OCI-LY3 (cell line): ENCODE results near the gene WSCD2.
"Not testable (repeated sequence)": the region's sequence is repeated elsewhere in the genome, so short reads cannot be mapped to it uniquely, and the experiment has no call there.

Source experiments
- H2AFZ ChIP-seq: fragments of 200-600, 300-600 bp; shearing (Covaris generic); 2 replicates; pipeline ENCODE4 v1.6.0; 2014; ENCODE audit warnings: antibody characterized with exemption, low read depth, low read length
- H3K27ac ChIP-seq: fragments of 200-600, 300-600 bp; sonication (generic); 2 replicates; pipeline ENCODE4 v1.5.1; 2014; ENCODE audit warnings: mild to moderate bottlenecking, low read length, moderate library complexity, mixed read lengths
- H3K27me3 ChIP-seq: fragments of 200-600, 300-600 bp; sonication (generic); 2 replicates; pipeline ENCODE4 v1.6.1; 2014; ENCODE audit warnings: low read depth, low read length, mixed read lengths
- H3K36me3 ChIP-seq: fragments of 200-600, 300-600 bp; sonication (generic); replicated peaks from 2 replicates; pipeline ENCODE3; 2014; ENCODE audit warnings: low read depth, low read length, mixed read lengths
- H3K4me1 ChIP-seq: fragments of 300-600, 200-600 bp; sonication (generic); 2 replicates; pipeline ENCODE4 v1.6.1; 2014; ENCODE audit warnings: low read length, mixed read lengths
- H3K4me2 ChIP-seq: fragments of 200-600, 300-600 bp; sonication (generic); 2 replicates; pipeline ENCODE4 v1.6.1; 2014; ENCODE audit warnings: low read length, mixed read lengths
- H3K4me3 ChIP-seq: fragments of 300-600, 200-600 bp; sonication (generic); 2 replicates; pipeline ENCODE4 v1.5.1; 2014; ENCODE audit warnings: antibody characterized with exemption, mild to moderate bottlenecking, low read length, moderate library complexity
- H3K79me2 ChIP-seq: fragments of 300-600, 200-600 bp; shearing (Covaris generic); 2 replicates; pipeline ENCODE4 v1.6.1; 2014; ENCODE audit warnings: mild to moderate bottlenecking, low read length, mixed read lengths
- H3K9ac ChIP-seq: fragments of 300-600, 200-600 bp; shearing (Covaris generic); 2 replicates; pipeline ENCODE4 v1.6.0; 2014; ENCODE audit warnings: mild to moderate bottlenecking, low read length, moderate library complexity
- H3K9me3 ChIP-seq: fragments of 200-600, 300-600 bp; shearing (Covaris generic); 2 replicates; pipeline ENCODE4 v1.6.1; 2014; ENCODE audit warnings: low read length, mixed read lengths; ENCODE audit not compliant: insufficient read depth
- H4K20me1 ChIP-seq: fragments of 200-600, 300-600 bp; sonication (generic); 2 replicates; pipeline ENCODE4 v1.6.1; 2016; ENCODE audit warnings: low read length, mixed read lengths; ENCODE audit not compliant: insufficient read depth
- CTCF ChIP-seq: fragments of 200-600, 300-600 bp; sonication (generic); IDR thresholded peaks from 2 replicates; pipeline ENCODE4 v1.5.1; 2014; ENCODE audit warnings: antibody characterized with exemption, low read length, low read depth
- EZH2phosphoT487 ChIP-seq: fragments of 200-600 bp; shearing (Covaris generic); IDR thresholded peaks from 2 replicates; pipeline ENCODE4 v1.6.1; 2018; ENCODE audit warnings: antibody characterized with exemption, mixed run types, low read depth

The WSCD2 gene

GRCh38 chr12:108214486-108214885 lies 85.4 kb downstream of the WSCD2 start:
- TF ChIP-seq CTCF, result no peak
- TF ChIP-seq EZH2phosphoT487, result no peak
- no peak overlapping the region for H3K27ac ChIP-seq
- no peak overlapping the region for H3K4me2 ChIP-seq

GRCh38 chr12:108215458-108215857 lies 86.4 kb downstream of the WSCD2 start:
- H3K4me3 ChIP-seq, result no peak overlapping the region
- no peak overlapping the region for H3K9ac ChIP-seq
- no peak overlapping the region for H2AFZ ChIP-seq
- H4K20me1 ChIP-seq, result peaks cover 16% of the 10 kb centered on the region; the same call in 1 of the 2 replicates
- H3K27ac ChIP-seq, result no peak overlapping the region
- no peaks in the 10 kb centered on the region for H3K4me1 ChIP-seq
- TF ChIP-seq CTCF (no peak), EZH2phosphoT487 (no peak)
- no peak overlapping the region for H3K4me2 ChIP-seq
- H3K79me2 ChIP-seq, result no peaks in the 10 kb centered on the region
- peaks cover 32% of the 10 kb centered on the region; the same call in 1 of the 2 replicates for H3K27me3 ChIP-seq
- no peaks in the 10 kb centered on the region for H3K36me3 ChIP-seq
- H3K9me3 ChIP-seq, result no peaks in the 10 kb centered on the region

More at GRCh38 chr12:108214486-108214885, 85.4 kb downstream of the WSCD2 start:
- Histone ChIP-seq H3K79me2 (no peaks in the 10 kb centered on the region), H3K4me3 (no peak overlapping the region), H2AFZ (no peak overlapping the region), H3K27me3 (peaks cover 31% of the 10 kb centered on the region; the same call in 1 of the 2 replicates), H4K20me1 (peaks cover 16% of the 10 kb centered on the region; the same call in 1 of the 2 replicates), H3K9ac (no peak overlapping the region), H3K4me1 (no peaks in the 10 kb centered on the region), H3K9me3 (no peaks in the 10 kb centered on the region), H3K36me3 (no peaks in the 10 kb centered on the region)

- Histone ChIP-seq H2AFZ (no peak overlapping the region), H3K27me3 (peaks cover 45% of the 10 kb centered on the region; the same call in 1 of the 2 replicates), H3K9me3 (no peaks in the 10 kb centered on the region), H3K4me1 (no peaks in the 10 kb centered on the region), H3K27ac (no peak overlapping the region), H3K9ac (no peak overlapping the region), H3K4me3 (no peak overlapping the region), H4K20me1 (peaks cover 13% of the 10 kb centered on the region; the same call in 1 of the 2 replicates), H3K36me3 (no peaks in the 10 kb centered on the region), H3K4me2 (no peak overlapping the region), H3K79me2 (no peaks in the 10 kb centered on the region)
- no peak for TF ChIP-seq EZH2phosphoT487
- TF ChIP-seq CTCF, result no peak
Measured at GRCh38 chr12:108218921-108219320, 89.8 kb downstream of the WSCD2 start.

GRCh38 chr12:108225101-108225500 lies 96.0 kb downstream of the WSCD2 start:
- H3K27me3 ChIP-seq, result peaks cover 61% of the 10 kb centered on the region
- not testable (repeated sequence) for H3K4me1 ChIP-seq, H3K4me3 ChIP-seq, H3K4me2 ChIP-seq, H3K9me3 ChIP-seq, H3K27ac ChIP-seq, H4K20me1 ChIP-seq, H3K79me2 ChIP-seq, H2AFZ ChIP-seq, H3K9ac ChIP-seq, H3K36me3 ChIP-seq
